SK-N-MC (cell line): ENCODE data around the gene KRT2.

Experiments
- EZH2 ChIP-seq: fragments of 200-600 bp; sonication (generic); IDR thresholded peaks from one replicate; pipeline ENCODE4 v1.6.1; 2017; ENCODE audit warnings: antibody characterized with exemption
- POLR2AphosphoS5 ChIP-seq: IDR thresholded peaks from 2 replicates; pipeline ENCODE4 v1.6.1; 2012; ENCODE audit warnings: mild to moderate bottlenecking, low read depth, low read length, borderline replicate concordance

- no peak for TF ChIP-seq EZH2
- no peak for TF ChIP-seq POLR2AphosphoS5
Observed at GRCh38 chr12:52699373-52699772, 47.4 kb upstream of the KRT2 start.
